HG02798 (cell line): Measurements from ENCODE around the gene TGFB2.
A peak's percentile ranks its signal among the peaks of the same experiment; 100 is the strongest.

Experiments
- ATAC-seq: cut with Tn5 transposase; IDR thresholded peaks from one replicate; pipeline ENCODE4 v1.9.1; 2021; ENCODE audit warnings: mild to moderate bottlenecking; ENCODE audit not compliant: unreplicated experiment, poor library complexity

Gene TGFB2

GRCh38 chr1:218330043-218330623, 15.0 kb upstream of the TGFB2 start:
- no peak for ATAC-seq

DNA sequence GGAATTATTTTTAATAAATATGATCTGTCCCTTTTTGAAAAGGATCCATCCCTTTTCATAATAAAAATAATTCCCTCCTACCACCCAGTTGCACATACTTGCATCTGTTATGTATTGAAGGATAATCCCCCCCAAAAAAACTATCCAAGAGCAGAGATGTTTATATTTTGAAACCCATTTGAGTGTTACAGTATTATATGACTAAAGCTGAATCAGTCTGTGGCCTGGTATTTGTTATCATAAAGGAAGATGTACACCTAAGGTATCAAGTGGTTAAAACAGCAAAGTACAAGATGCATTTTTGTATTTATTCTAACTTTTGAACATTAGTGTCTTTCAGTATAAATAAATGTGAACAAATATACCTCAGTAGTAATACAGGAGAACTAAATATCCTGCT, 12.7 kb upstream of the TGFB2 start:
- ATAC-seq: no peak

GRCh38 chr1:218336328-218336727, 8.8 kb upstream of the TGFB2 start:
- peak; percentile 72 for ATAC-seq

- ATAC-seq: no peak
These were observed 5.8 kb upstream of the TGFB2 start for GRCh38 chr1:218339267-218339831.

DNA sequence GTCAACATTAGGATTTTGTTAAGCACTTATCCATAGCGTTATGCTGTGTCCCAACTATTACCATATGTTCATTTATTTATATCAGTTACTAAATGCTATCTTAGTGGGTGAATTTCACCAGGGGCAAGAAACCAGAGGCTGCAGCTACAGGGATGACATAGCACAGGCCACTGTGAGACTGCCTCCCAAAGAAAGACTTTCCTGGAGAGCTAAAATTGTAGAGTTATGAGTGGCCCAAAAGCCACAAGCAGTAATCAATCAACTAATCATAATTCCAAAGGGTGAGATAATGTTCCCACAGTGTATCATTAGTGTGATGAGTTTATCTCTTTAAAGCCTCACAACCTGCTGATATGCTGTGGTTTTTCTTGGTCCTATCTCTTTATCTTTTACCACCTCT, 3.8 kb upstream of the TGFB2 start:
- no peak for ATAC-seq

- no peak for ATAC-seq
These were observed 3.0 kb upstream of the TGFB2 start for GRCh38 chr1:218342091-218342490.

GRCh38 chr1:218345673-218346390, 696 bp downstream of the TGFB2 start:
- ATAC-seq: peak; percentile 64

DNA sequence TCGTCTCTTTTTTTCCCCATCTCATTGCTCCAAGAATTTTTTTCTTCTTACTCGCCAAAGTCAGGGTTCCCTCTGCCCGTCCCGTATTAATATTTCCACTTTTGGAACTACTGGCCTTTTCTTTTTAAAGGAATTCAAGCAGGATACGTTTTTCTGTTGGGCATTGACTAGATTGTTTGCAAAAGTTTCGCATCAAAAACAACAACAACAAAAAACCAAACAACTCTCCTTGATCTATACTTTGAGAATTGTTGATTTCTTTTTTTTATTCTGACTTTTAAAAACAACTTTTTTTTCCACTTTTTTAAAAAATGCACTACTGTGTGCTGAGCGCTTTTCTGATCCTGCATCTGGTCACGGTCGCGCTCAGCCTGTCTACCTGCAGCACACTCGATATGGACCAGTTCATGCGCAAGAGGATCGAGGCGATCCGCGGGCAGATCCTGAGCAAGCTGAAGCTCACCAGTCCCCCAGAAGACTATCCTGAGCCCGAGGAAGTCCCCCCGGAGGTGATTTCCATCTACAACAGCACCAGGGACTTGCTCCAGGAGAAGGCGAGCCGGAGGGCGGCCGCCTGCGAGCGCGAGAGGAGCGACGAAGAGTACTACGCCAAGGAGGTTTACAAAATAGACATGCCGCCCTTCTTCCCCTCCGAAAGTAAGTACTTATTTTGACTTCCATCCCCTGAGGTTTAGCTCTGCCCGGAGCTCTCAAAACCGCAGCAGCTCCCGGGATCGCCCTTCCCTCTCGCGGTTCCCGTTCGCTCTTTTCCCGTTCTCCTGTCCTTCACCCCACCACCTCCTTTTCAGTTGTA, 1.5 kb downstream of the TGFB2 start:
- no peak for ATAC-seq

DNA sequence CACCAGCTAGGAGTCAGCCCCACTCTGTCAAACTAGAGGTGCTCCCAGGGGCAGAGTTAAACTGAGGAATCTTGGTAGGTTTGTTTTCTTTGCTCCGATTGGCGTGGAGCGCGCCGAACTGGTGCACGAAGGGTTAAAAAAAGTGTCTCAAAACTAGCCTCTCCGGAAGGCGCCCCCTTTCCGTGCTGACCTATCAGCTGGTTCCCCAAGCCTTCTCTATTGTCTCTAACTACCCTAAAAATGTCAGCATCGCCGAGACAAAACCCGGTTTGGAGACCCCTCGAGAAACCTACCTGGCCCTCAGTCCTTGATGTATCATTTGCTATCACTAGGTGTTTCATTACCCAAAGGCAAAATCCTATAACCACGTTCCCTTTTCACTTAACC, 2.2 kb downstream of the TGFB2 start:
- no peak for ATAC-seq

DNA sequence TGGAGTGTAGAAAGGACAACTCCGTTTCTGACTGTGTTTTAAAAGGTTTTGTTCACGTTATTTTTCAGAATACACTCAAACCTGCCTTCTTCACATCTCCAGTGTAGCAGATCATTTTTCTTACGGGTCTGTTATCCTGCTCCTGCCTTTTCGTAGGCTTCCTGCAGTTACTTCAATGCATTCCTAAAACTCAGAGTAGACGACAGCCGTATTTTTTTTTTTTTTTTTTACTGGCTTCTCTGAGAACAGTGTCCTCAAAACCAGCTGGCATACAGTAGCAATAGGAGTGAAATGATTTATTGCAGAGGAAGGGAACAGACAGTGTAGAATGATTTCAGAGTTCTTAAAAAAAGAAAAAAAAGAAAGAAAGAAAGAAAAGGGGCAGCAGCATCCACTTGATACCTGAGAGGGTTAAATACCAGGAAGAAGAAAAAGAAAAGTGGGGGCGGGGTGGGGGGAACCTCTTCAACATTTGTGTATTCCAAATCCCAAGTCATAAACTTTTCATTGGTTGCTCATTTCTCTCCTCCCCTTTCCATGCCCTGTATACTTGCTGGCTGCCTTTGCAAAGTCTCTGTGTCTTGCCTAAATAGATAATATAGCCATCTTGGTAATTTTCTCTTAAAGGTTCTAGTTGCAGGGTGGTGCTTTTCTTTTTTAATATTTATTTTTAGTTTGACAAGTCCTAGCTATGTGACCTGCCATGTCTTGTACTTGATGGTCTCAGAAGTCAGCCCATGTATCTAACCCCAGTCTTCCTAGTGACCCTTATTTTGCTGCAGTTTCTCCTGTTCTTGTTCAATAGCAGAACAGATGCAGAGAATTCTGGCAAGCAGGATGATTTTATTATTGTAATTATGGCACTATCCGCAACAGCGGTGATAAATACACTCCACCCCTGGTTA, 2.8 kb downstream of the TGFB2 start:
- no peak for ATAC-seq

DNA sequence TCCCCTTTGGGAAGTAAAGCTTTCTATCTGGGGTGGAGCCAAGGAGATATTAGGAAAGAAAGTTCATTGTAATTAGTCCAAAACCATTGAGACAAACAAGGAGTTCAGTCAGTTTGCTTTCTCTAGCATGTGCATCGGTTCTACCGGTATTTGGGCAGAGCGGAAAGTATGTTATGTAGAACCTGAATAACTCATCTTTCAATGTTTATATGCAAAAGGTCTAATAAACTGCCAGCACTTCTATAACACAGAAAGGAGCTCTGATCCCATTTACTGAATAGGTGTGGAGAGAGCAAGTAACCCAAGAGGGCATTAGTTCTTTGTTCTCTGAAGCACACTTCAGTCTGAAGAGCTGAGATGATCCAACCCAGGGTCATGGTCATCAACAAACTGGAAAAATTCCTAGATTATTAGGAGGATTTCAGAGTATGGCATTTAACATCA, 3.5 kb downstream of the TGFB2 start:
- ATAC-seq: no peak

- no peak for ATAC-seq
These were observed 4.4 kb downstream of the TGFB2 start for GRCh38 chr1:218349348-218350034.

DNA sequence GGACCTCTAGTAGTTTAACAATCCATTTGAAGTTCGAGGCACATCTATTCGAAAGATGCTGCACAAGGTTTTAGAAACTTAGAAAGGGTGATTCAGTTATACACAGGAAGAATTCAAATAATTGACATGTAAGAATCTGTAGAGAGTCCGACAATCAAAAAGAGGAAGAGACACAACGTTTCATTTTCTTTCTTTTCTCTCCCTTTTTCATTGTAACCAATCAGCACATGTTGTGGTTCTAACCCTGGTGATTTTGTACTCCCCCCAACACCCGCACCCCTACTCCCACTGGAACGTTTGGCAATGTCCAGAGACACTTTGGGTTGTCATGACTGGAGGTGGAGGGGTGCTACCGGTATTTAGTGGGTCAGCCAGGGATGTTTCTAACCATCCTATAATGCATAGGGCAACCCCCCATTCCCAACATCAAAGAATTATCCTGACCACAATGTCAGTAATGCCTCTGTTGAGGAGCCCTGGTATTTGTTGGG, 4.9 kb downstream of the TGFB2 start:
- ATAC-seq: no peak

GRCh38 chr1:218350801-218351266, 5.7 kb downstream of the TGFB2 start:
- ATAC-seq: no peak

- peak; percentile 80 for ATAC-seq
These were observed 6.4 kb downstream of the TGFB2 start for GRCh38 chr1:218351391-218352074.

DNA sequence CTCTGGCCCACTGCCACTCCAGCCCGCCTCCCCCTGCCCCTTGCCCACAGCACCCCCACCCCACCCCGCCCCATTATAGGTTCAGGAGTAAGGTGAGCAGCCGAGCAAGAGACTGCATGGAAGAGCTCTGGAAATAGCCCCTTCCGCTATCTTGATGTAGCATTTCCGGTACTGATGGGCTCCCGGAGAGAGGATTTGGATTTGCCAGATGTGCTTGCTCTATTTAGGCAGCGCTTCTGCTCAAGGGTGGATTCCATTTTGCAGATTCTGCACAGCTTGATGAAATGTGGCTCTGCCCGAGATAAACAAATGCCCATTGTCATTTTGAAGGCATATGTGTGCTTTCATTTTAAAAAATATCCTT, 6.9 kb downstream of the TGFB2 start:
- ATAC-seq: no peak

DNA sequence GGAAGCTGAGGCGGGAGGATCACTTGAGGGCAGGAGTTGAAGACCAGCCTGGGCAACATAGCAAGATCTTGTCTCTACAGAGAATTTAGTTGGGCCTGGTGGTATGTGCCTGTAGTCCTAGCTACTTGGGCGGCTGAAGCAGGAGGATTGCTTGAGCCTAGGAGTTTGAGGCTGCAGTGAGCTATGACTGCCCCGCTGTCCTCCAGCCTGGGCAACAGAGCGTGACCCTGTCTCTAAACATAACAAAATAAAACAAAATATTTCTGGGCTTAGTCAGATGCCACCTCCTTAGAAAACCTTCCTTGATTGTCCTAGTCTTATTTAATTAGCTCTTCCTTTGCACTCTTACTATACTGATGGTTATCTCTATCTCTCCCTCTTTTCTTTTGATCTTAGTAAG, 8.5 kb downstream of the TGFB2 start:
- no peak for ATAC-seq

DNA sequence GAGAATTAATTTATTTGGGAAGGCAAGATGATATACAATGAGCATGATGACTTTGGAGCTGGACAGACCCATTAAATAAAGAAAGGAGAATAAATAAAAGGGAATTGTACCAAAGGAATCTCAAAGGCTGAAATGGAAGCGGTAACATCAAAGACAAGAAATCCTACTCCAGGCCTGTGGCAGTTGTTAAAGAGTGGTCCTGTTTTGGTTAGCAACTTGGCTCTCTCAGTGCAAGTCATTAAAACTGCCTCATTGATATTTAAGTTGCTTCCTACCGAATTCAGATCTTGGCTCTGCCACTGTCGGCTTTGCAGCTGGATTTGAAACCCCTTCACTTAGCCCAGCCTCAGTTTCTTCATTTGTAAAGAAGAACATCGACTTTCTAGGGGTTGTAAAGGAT, 10.1 kb downstream of the TGFB2 start:
- no peak for ATAC-seq
